NCI-H146 treated with DMSO at 0.1 percent for 48 hours (cell line): ENCODE results near the gene TBCD.

ENCODE experiments used
- DNase-seq: peaks from one replicate; lab custom pipeline; 2025; ENCODE audit not compliant: unreplicated experiment; lab: John Stamatoyannopoulos, UW

Gene TBCD

GRCh38 chr17:82898976-82899514, 147.2 kb downstream of the TBCD start:
- DNase-seq = no peak

GRCh38 chr17:82899941-82900340, 148.1 kb downstream of the TBCD start:
- no peak for DNase-seq

GRCh38 chr17:82900741-82901140, 148.9 kb downstream of the TBCD start:
- no peak for DNase-seq

- DNase-seq = no peak
Observed at GRCh38 chr17:82901356-82901755, 149.5 kb downstream of the TBCD start.

- DNase-seq = no peak
Observed at GRCh38 chr17:82901856-82902255, 150.0 kb downstream of the TBCD start.

GRCh38 chr17:82902972-82903874, 151.4 kb downstream of the TBCD start:
- no peak for DNase-seq

GRCh38 chr17:82905130-82905529, 153.3 kb downstream of the TBCD start:
- no peak for DNase-seq

GRCh38 chr17:82907797-82908542, 156.1 kb downstream of the TBCD start:
- DNase-seq = no peak

GRCh38 chr17:82908543-82909160, 156.8 kb downstream of the TBCD start:
- DNase-seq = no peak

- DNase-seq = no peak
Observed at GRCh38 chr17:82909322-82909904, 157.5 kb downstream of the TBCD start.

GRCh38 chr17:82910041-82910481, 158.2 kb downstream of the TBCD start:
- DNase-seq = no peak

GRCh38 chr17:82910770-82911169, 158.9 kb downstream of the TBCD start:
- DNase-seq = no peak

- no peak for DNase-seq
Observed at GRCh38 chr17:82911822-82912221, 160.0 kb downstream of the TBCD start.

- no peak for DNase-seq
Observed at GRCh38 chr17:82912484-82913089, 160.7 kb downstream of the TBCD start.

- DNase-seq = no peak
Observed at GRCh38 chr17:82913304-82914043, 161.6 kb downstream of the TBCD start.

GRCh38 chr17:82914375-82914774, 162.5 kb downstream of the TBCD start:
- DNase-seq = no peak

GRCh38 chr17:82915010-82915756, 163.3 kb downstream of the TBCD start:
- DNase-seq = no peak

GRCh38 chr17:82915757-82916027, 163.8 kb downstream of the TBCD start:
- DNase-seq = no peak

GRCh38 chr17:82917699-82918345, 166.0 kb downstream of the TBCD start:
- DNase-seq = no peak
